Dendritic cell treated with granulocyte-macrophage colony-stimulating factor and Interleukin-4, amounts not matched to agents 40 ng/mL and 50 ng/mL, for 4 days (primary cell): ENCODE results near the gene CAPZB.

Source experiments
- H3K27ac Mint-ChIP-seq: one replicate; pipeline ENCODE4 v1.8.0; 2022; ENCODE audit warnings: mild to moderate bottlenecking, mixed read lengths
- H3K27me3 Mint-ChIP-seq: one replicate; pipeline ENCODE4 v1.8.0; 2022; ENCODE audit warnings: mild to moderate bottlenecking, mixed read lengths
- H3K36me3 Mint-ChIP-seq: one replicate; pipeline ENCODE4 v1.8.0; 2022; ENCODE audit warnings: low read depth, mixed read lengths
- H3K4me1 Mint-ChIP-seq: one replicate; pipeline ENCODE4 v1.8.0; 2022; ENCODE audit warnings: low read depth, mixed read lengths
- H3K4me3 Mint-ChIP-seq: one replicate; pipeline ENCODE4 v1.8.0; 2022; ENCODE audit warnings: mild to moderate bottlenecking, moderate library complexity, mixed read lengths
- H3K9me3 Mint-ChIP-seq: one replicate; pipeline ENCODE4 v1.8.0; 2022; ENCODE audit warnings: mixed read lengths
- intact Hi-C: fragments of 100-400 bp; cut with micrococcal nuclease; formaldehyde crosslinking; loops from one replicate; pipeline ENCODE4 v1.15.0; 2022

The CAPZB gene

GRCh38 chr1:19432943-19433718 lies 52.2 kb downstream of the CAPZB start:
- Mint-ChIP-seq H3K27me3 (no peaks in the 10 kb centered on the region), H3K9me3 (no peaks in the 10 kb centered on the region), H3K4me3 (no peak overlapping the region), H3K4me1 (peaks cover 87% of the 10 kb centered on the region), H3K27ac (no peak overlapping the region), H3K36me3 (peaks cover 62% of the 10 kb centered on the region)
- intact Hi-C loops, result no loop called here

GRCh38 chr1:19430121-19431068 lies 54.9 kb downstream of the CAPZB start:
- H3K27me3 Mint-ChIP-seq, result no peaks in the 10 kb centered on the region
- H3K4me1 Mint-ChIP-seq, result peaks cover 85% of the 10 kb centered on the region
- no peaks in the 10 kb centered on the region for H3K9me3 Mint-ChIP-seq
- no peak overlapping the region for H3K4me3 Mint-ChIP-seq
- intact Hi-C loops, result no loop called here
- peaks cover 63% of the 10 kb centered on the region for H3K36me3 Mint-ChIP-seq
- peak overlapping the region; percentile 68 for H3K27ac Mint-ChIP-seq

GRCh38 chr1:19429611-19430010 lies 55.7 kb downstream of the CAPZB start:
- Mint-ChIP-seq H3K9me3 (no peaks in the 10 kb centered on the region), H3K27ac (peak overlapping the region; percentile 68), H3K27me3 (no peaks in the 10 kb centered on the region), H3K4me1 (peaks cover 85% of the 10 kb centered on the region), H3K36me3 (peaks cover 71% of the 10 kb centered on the region), H3K4me3 (no peak overlapping the region)
- intact Hi-C loops, result no loop called here

GRCh38 chr1:19427087-19427781 lies 58.1 kb downstream of the CAPZB start:
- Mint-ChIP-seq H3K27me3 (no peaks in the 10 kb centered on the region), H3K36me3 (peaks cover 67% of the 10 kb centered on the region), H3K4me1 (peaks cover 88% of the 10 kb centered on the region), H3K4me3 (no peak overlapping the region), H3K9me3 (no peaks in the 10 kb centered on the region), H3K27ac (peak overlapping the region; percentile 23)
- intact Hi-C loops, result no loop called here

GRCh38 chr1:19426294-19427086 lies 58.8 kb downstream of the CAPZB start:
- Mint-ChIP-seq H3K36me3 (peaks cover 74% of the 10 kb centered on the region), H3K9me3 (no peaks in the 10 kb centered on the region), H3K4me3 (no peak overlapping the region), H3K27ac (peak overlapping the region; percentile 23), H3K4me1 (peaks cover 88% of the 10 kb centered on the region), H3K27me3 (no peaks in the 10 kb centered on the region)
- intact Hi-C loops, result no loop called here

- Mint-ChIP-seq H3K9me3 (no peaks in the 10 kb centered on the region), H3K4me1 (peaks cover 82% of the 10 kb centered on the region), H3K27ac (peak overlapping the region; percentile 23), H3K36me3 (peaks cover 81% of the 10 kb centered on the region), H3K4me3 (no peak overlapping the region), H3K27me3 (no peaks in the 10 kb centered on the region)
- intact Hi-C loops, result no loop called here
Observed at GRCh38 chr1:19425646-19426239, 59.6 kb downstream of the CAPZB start.

GRCh38 chr1:19424651-19425570 lies 60.4 kb downstream of the CAPZB start:
- H3K27ac Mint-ChIP-seq, result peak overlapping the region; percentile 38
- peaks cover 74% of the 10 kb centered on the region for H3K4me1 Mint-ChIP-seq
- no peak overlapping the region for H3K4me3 Mint-ChIP-seq
- no peaks in the 10 kb centered on the region for H3K27me3 Mint-ChIP-seq
- intact Hi-C loops, result no loop called here
- peaks cover 75% of the 10 kb centered on the region for H3K36me3 Mint-ChIP-seq
- H3K9me3 Mint-ChIP-seq, result no peaks in the 10 kb centered on the region

GRCh38 chr1:19423130-19423529 lies 62.2 kb downstream of the CAPZB start:
- H3K4me1 Mint-ChIP-seq, result peaks cover 74% of the 10 kb centered on the region
- H3K4me3 Mint-ChIP-seq, result no peak overlapping the region
- intact Hi-C loops, result no loop called here
- no peak overlapping the region for H3K27ac Mint-ChIP-seq
- H3K9me3 Mint-ChIP-seq, result peaks cover 6% of the 10 kb centered on the region
- H3K36me3 Mint-ChIP-seq, result peaks cover 83% of the 10 kb centered on the region
- H3K27me3 Mint-ChIP-seq, result no peaks in the 10 kb centered on the region

GRCh38 chr1:19421365-19421764 lies 64.0 kb downstream of the CAPZB start:
- peaks cover 59% of the 10 kb centered on the region for H3K4me1 Mint-ChIP-seq
- peaks cover 8% of the 10 kb centered on the region for H3K9me3 Mint-ChIP-seq
- H3K36me3 Mint-ChIP-seq, result peaks cover 84% of the 10 kb centered on the region
- no peak overlapping the region for H3K27ac Mint-ChIP-seq
- H3K27me3 Mint-ChIP-seq, result no peaks in the 10 kb centered on the region
- intact Hi-C loops, result no loop called here
- no peak overlapping the region for H3K4me3 Mint-ChIP-seq

GRCh38 chr1:19420606-19421005 lies 64.7 kb downstream of the CAPZB start:
- H3K4me3 Mint-ChIP-seq, result no peak overlapping the region
- peaks cover 84% of the 10 kb centered on the region for H3K36me3 Mint-ChIP-seq

GRCh38 chr1:19419691-19420090 lies 65.6 kb downstream of the CAPZB start:
- H3K4me1 Mint-ChIP-seq, result peaks cover 49% of the 10 kb centered on the region
- H3K9me3 Mint-ChIP-seq, result peaks cover 8% of the 10 kb centered on the region
- H3K4me3 Mint-ChIP-seq, result no peak overlapping the region
- intact Hi-C loops, result no loop called here
- H3K36me3 Mint-ChIP-seq, result peaks cover 84% of the 10 kb centered on the region
- no peak overlapping the region for H3K27ac Mint-ChIP-seq
- no peaks in the 10 kb centered on the region for H3K27me3 Mint-ChIP-seq

More at GRCh38 chr1:19420606-19421005, 64.7 kb downstream of the CAPZB start:
- peaks cover 8% of the 10 kb centered on the region for H3K9me3 Mint-ChIP-seq
- H3K4me1 Mint-ChIP-seq, result peaks cover 51% of the 10 kb centered on the region
- H3K27me3 Mint-ChIP-seq, result no peaks in the 10 kb centered on the region
- no peak overlapping the region for H3K27ac Mint-ChIP-seq
- intact Hi-C loops, result no loop called here

- peak overlapping the region; percentile 36 for H3K27ac Mint-ChIP-seq
- peaks cover 43% of the 10 kb centered on the region for H3K4me1 Mint-ChIP-seq
- H3K36me3 Mint-ChIP-seq, result peaks cover 88% of the 10 kb centered on the region
- H3K4me3 Mint-ChIP-seq, result no peak overlapping the region
- no peaks in the 10 kb centered on the region for H3K27me3 Mint-ChIP-seq
- intact Hi-C loops, result no loop called here
- peaks cover 8% of the 10 kb centered on the region for H3K9me3 Mint-ChIP-seq
Observed at GRCh38 chr1:19418503-19418971, 66.8 kb downstream of the CAPZB start.
